A549 (cell line): ENCODE measurements around the gene NXPE3. TPM values are rescaled to one million over a fixed set of nuclear protein-coding genes. Genes with fewer than 3 reads are reported as not detected.
A peak's percentile ranks its signal among the peaks of the same experiment; 100 is the strongest.

Experiments used
- ATAC-seq, 2 experiments: fragments of 200-7000 bp in 1 of 2; fragments of >200 bp in 1 of 2; cut with Nextera tagmentation in 1 of 2; cut with Tn5 transposase in 1 of 2; 3 replicates each; pipeline versions ENCODE4 v1.8.0 to v1.9.1; 2018 to 2020; ENCODE audit warnings: mild to moderate bottlenecking in 1 of 2, moderate library complexity in 1 of 2
- CTCF ChIA-PET: fragments of 300-600 bp; sonication (Branson Sonifier 250); formaldehyde crosslinking; extraction: SDS; loops from one replicate; lab custom pipeline; 2021; ENCODE audit warnings: antibody characterized with exemption, inconsistent platforms; lab: Yijun Ruan, JAX
- POLR2A ChIA-PET: fragments of 350-600 bp; formaldehyde crosslinking; extraction: SDS; loops from one replicate; lab custom pipeline; 2021; ENCODE audit warnings: antibody characterized with exemption, inconsistent platforms; lab: Yijun Ruan, JAX
- DNase-seq, 2 experiments: peaks; one replicate each; pipeline versions ENCODE4 v3.0.0 to v3.0.0-alpha.2; 2011 to 2016; ENCODE audit warnings: low read depth in 1 of 2, low spot score in 1 of 2
- FAIRE-seq: peaks from 2 replicates; lab custom pipeline; 2011; peaks lifted over from hg19 to GRCh38; lab: Jason Lieb, UNC
- H3K27ac ChIP-seq, 2 experiments: fragments of >200 bp; sonication (Bioruptor Twin); formaldehyde crosslinking; 3 replicates each; pipeline ENCODE4 v1.5.1; 2016 to 2017
- H3K4me1 ChIP-seq: fragments of >200 bp; sonication (Bioruptor Twin); formaldehyde crosslinking; 3 replicates; pipeline ENCODE4 v1.6.1; 2016
- H3K4me2 ChIP-seq: fragments of >200 bp; sonication (Bioruptor Twin); formaldehyde crosslinking; 3 replicates; pipeline ENCODE4 v1.6.1; 2016
- H3K4me3 ChIP-seq: fragments of >200 bp; sonication (Bioruptor Twin); formaldehyde crosslinking; 3 replicates; pipeline ENCODE4 v1.5.1; 2016
- H3K9me3 ChIP-seq: fragments of >200 bp; sonication (Bioruptor Twin); formaldehyde crosslinking; 3 replicates; pipeline ENCODE4 v1.6.1; 2016
- CBX2 ChIP-seq: fragments of 200-600 bp; sonication (generic); IDR thresholded peaks from 2 replicates; pipeline ENCODE4 v1.6.1; 2016; ENCODE audit warnings: low read depth, mild to moderate bottlenecking, borderline replicate concordance
- CEBPB ChIP-seq, 2 experiments: fragments of >200 bp in 1 of 2; sonication (Bioruptor Twin) in 1 of 2; formaldehyde crosslinking in 1 of 2; IDR thresholded peaks; 2 replicates each; pipeline ENCODE4 v1.6.1; 2012 to 2016
- CHD2 ChIP-seq: fragments of 150-350 bp; IDR thresholded peaks from 2 replicates; pipeline ENCODE4 v1.6.1; 2014; ENCODE audit warnings: low read length; ENCODE audit not compliant: partially characterized antibody
- EHF ChIP-seq: fragments of 250-450 bp; sonication (Bioruptor Pico); IDR thresholded peaks from 2 replicates; pipeline ENCODE4 v1.5.0; 2020; ENCODE audit warnings: mild to moderate bottlenecking
- FOSB ChIP-seq: fragments of 250-450 bp; sonication (Bioruptor Pico); IDR thresholded peaks from 2 replicates; pipeline ENCODE4 v1.5.0; 2020; ENCODE audit warnings: mild to moderate bottlenecking, moderate library complexity
- GATA3 ChIP-seq: IDR thresholded peaks from 2 replicates; pipeline ENCODE4 v1.6.1; 2012; ENCODE audit warnings: borderline replicate concordance
- HDAC2 ChIP-seq: fragments of 200-600 bp; sonication (generic); IDR thresholded peaks from 2 replicates; pipeline ENCODE4 v1.6.1; 2016
- HOXA7 ChIP-seq: fragments of 250-450 bp; sonication (Bioruptor Pico); IDR thresholded peaks from 2 replicates; pipeline ENCODE4 v1.5.0; 2020; ENCODE audit warnings: mild to moderate bottlenecking, moderate library complexity
- JUN ChIP-seq, 2 experiments: fragments of >200 bp; sonication (Bioruptor Twin); formaldehyde crosslinking; IDR thresholded peaks; 2 replicates in 1 of 2; 3 replicates in 1 of 2; pipeline ENCODE4 v1.6.1; 2016 to 2017
- KDM1A ChIP-seq: fragments of 200-600 bp; sonication (generic); IDR thresholded peaks from 2 replicates; pipeline ENCODE4 v1.6.1; 2016; ENCODE audit warnings: low read depth, mild to moderate bottlenecking
- KDM5A ChIP-seq: fragments of 200-600 bp; sonication (generic); IDR thresholded peaks from 2 replicates; pipeline ENCODE4 v1.6.1; 2016; ENCODE audit warnings: antibody characterized with exemption, mild to moderate bottlenecking
- MAFK ChIP-seq: fragments of 450-650 bp; IDR thresholded peaks from 2 replicates; pipeline ENCODE4 v1.6.1; 2014; ENCODE audit not compliant: partially characterized antibody
- MAZ ChIP-seq: fragments of 150-350 bp; IDR thresholded peaks from 2 replicates; pipeline ENCODE4 v1.6.1; 2014; ENCODE audit warnings: antibody characterized with exemption, low read depth, low read length, borderline replicate concordance
- RARB ChIP-seq: fragments of 250-450 bp; sonication (Bioruptor Pico); IDR thresholded peaks from 2 replicates; pipeline ENCODE4 v1.8.0; 2021; ENCODE audit warnings: mild to moderate bottlenecking, moderate library complexity
- TFCP2L1 ChIP-seq: fragments of 250-450 bp; sonication (Bioruptor Pico); IDR thresholded peaks from 2 replicates; pipeline ENCODE4 v1.5.0; 2021; ENCODE audit warnings: mild to moderate bottlenecking
- TP53 ChIP-seq: fragments of 250-450 bp; sonication (Bioruptor Pico); IDR thresholded peaks from 2 replicates; pipeline ENCODE4 v1.5.0; 2021; ENCODE audit warnings: mild to moderate bottlenecking, moderate library complexity
- ZNF302 ChIP-seq: fragments of 250-450 bp; sonication (Bioruptor Pico); IDR thresholded peaks from 2 replicates; pipeline ENCODE4 v1.9.0; 2021; ENCODE audit warnings: inconsistent platforms, mild to moderate bottlenecking, moderate library complexity
- WGBS: methylation state at CpG from one replicate; pipeline ENCODE4 v1.1.6; 2017; ENCODE audit errors: missing lambda C conversion rate; 5-methylcytosine and 5-hydroxymethylcytosine counted together
- polyA plus RNA-seq, 4 experiments: library from polyadenylated mRNA; depleted of rRNA in 3 of 4; stranded (reverse); fragments of >200 nt; fragmentation: RNase III in 1 of 4; extraction: RNeasy Plus Mini Kit Qiagen cat#74134 plus additional on column Dnase treatment in 1 of 4; gene quantifications; 2 replicates in 3 of 4; 3 replicates in 1 of 4; pipeline ENCODE4 v1.2.3, GENCODE V29; 2011 to 2017
- TF ChIP-seq, protein P1 (sequence below): fragments of >200 bp; sonication (Bioruptor Twin); formaldehyde crosslinking; IDR thresholded peaks from 2 replicates; pipeline ENCODE4 v1.6.1; 2016
- TF ChIP-seq, protein P2 (sequence below): fragments of 450-650 bp; IDR thresholded peaks from 2 replicates; pipeline ENCODE4 v1.6.1; 2014; ENCODE audit warnings: antibody characterized with exemption
- TF ChIP-seq, protein P3 (sequence below): fragments of >200 bp; sonication (Bioruptor Twin); formaldehyde crosslinking; IDR thresholded peaks from 3 replicates; pipeline ENCODE4 v1.6.1; 2016
- TF ChIP-seq, protein P4 (sequence below): IDR thresholded peaks from 2 replicates; pipeline ENCODE4 v1.6.1; 2012; ENCODE audit warnings: low read depth, borderline replicate concordance

NXPE3 gene
- polyA plus RNA-seq, 2 of the 4 experiments (the other 2 are of a cell fraction): 48.6 to 49.5 TPM

DNA sequence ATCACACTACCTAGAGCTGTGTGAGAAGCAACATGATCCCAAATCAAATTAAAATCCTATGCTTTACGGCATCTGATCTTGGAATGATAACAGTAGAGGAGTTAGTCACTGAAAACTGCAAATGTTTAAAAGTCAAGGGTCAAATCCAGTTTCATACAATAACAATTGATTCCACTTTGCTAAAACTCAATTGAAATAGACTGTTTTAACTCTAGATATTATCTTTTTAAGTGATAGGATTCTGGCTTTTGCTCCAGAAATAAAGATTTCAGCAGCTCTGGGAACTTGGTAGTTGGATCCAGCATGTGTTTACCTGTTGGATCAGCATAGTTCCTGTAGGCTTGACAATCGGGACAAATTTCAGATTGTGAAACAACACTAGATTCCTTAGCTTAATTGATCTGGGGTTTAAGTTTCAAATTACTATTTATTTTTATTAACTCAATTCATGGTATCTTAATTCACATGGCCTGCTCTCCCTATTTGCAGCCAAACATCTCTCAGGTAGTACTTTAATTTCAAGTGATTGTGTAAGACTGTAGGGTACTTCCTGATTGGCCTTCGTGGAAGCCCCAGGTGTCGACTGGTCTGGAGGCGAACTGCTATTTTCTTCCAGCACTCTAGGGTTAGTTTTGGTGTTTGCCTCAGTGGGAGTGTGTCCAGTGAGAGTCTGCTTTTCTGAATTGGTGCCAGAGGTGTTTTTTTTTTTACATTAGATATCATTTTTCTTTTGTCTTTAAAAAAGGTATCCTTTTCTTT lies 86.9 kb downstream of the NXPE3 start:
- FAIRE-seq: no peak
- ChIA-PET POLR2A (no interaction called here), CTCF (interaction anchor here (1.5 kb wide), 1 partner anchor 9 kb away, joined by 4 read pairs; no protein-coding TSS in a partner anchor)
- H3K4me3 ChIP-seq: no peak overlapping the region
- peak overlapping the region; percentile 16 to 70; a peak in 4 of 6 replicates for H3K27ac ChIP-seq
- 52% methylated on average over 5 of the region's 5 CpGs for WGBS
- no peaks in the 10 kb centered on the region for H3K9me3 ChIP-seq
- no peak for TF ChIP-seq KDM5A
- TF ChIP-seq, protein P1, sequence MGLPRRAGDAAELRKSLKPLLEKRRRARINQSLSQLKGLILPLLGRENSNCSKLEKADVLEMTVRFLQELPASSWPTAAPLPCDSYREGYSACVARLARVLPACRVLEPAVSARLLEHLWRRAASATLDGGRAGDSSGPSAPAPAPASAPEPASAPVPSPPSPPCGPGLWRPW: no peak
- peak; percentile 20; the same call in 1 of the 2 replicates for TF ChIP-seq HOXA7 (CRISPR knock-in tag)
- TF ChIP-seq, protein P2, sequence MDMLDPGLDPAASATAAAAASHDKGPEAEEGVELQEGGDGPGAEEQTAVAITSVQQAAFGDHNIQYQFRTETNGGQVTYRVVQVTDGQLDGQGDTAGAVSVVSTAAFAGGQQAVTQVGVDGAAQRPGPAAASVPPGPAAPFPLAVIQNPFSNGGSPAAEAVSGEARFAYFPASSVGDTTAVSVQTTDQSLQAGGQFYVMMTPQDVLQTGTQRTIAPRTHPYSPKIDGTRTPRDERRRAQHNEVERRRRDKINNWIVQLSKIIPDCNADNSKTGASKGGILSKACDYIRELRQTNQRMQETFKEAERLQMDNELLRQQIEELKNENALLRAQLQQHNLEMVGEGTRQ: no peak
- no peak for TF ChIP-seq EHF (CRISPR knock-in tag)
- TF ChIP-seq JUN (IDR thresholded peaks at IDR 0.05): no peak
- no peak for TF ChIP-seq CBX2
- no peak for TF ChIP-seq GATA3
- peak in 1 of 2 experiments; percentile 39; a peak in 1 of 4 replicates for TF ChIP-seq CEBPB (IDR thresholded peaks at IDR 0.05)
- DNase-seq: peak in 1 of 2 experiments; percentile 35
- peaks cover 52% of the 10 kb centered on the region for H3K4me1 ChIP-seq
- peak overlapping the region; percentile 27 for H3K4me2 ChIP-seq
- ATAC-seq: no peak

DNA sequence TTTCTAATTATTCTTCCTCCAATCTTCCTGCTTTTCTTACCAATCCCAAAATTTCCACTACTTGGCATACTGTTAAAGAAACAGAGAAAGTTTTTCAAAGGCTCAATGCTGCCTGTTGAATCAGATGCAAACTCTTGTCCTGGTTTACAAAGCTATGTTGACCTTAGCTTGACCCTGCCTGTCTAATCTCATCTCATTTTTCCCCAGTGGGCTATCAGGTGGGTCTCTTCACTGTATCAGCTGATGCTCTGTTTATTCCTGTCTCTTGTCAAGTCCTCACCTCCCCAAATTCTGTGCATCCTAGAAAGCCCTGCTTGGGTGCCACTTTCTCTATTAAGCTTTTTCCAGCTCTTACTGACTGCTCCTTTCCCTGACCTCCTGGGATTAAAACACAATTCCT lies 88.5 kb downstream of the NXPE3 start:
- Histone ChIP-seq H3K27ac (peak overlapping the region; percentile 71 to 81; a peak in 5 of 6 replicates), H3K4me2 (peak overlapping the region; percentile 79), H3K4me3 (no peak overlapping the region), H3K9me3 (no peaks in the 10 kb centered on the region), H3K4me1 (peaks cover 52% of the 10 kb centered on the region)
- FAIRE-seq: no peak
- TF ChIP-seq, protein P3, sequence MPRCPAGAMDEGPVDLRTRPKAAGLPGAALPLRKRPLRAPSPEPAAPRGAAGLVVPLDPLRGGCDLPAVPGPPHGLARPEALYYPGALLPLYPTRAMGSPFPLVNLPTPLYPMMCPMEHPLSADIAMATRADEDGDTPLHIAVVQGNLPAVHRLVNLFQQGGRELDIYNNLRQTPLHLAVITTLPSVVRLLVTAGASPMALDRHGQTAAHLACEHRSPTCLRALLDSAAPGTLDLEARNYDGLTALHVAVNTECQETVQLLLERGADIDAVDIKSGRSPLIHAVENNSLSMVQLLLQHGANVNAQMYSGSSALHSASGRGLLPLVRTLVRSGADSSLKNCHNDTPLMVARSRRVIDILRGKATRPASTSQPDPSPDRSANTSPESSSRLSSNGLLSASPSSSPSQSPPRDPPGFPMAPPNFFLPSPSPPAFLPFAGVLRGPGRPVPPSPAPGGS: no peak
- TF ChIP-seq, protein P1: no peak
- TF ChIP-seq MAZ: no peak
- TF ChIP-seq MAFK: no peak
- TF ChIP-seq TP53 (CRISPR knock-in tag): no peak
- no peak for TF ChIP-seq HDAC2
- no peak for TF ChIP-seq CHD2
- no peak for TF ChIP-seq ZNF302 (CRISPR knock-in tag)
- TF ChIP-seq KDM1A: no peak
- DNase-seq: no peak
- ChIA-PET CTCF (interaction anchor here (1.4 to 2.0 kb wide), 2 partner anchors 19 to 357 kb away, joined by 3 to 10 read pairs; no protein-coding TSS in a partner anchor), POLR2A (interaction anchor here (1.3 to 2.9 kb wide), 2 partner anchors 18 to 358 kb away, joined by 4 to 14 read pairs; partner anchors contain the start of gene NFKBIZ)
- ATAC-seq: peak in 1 of 2 experiments; percentile 2; a peak in 1 of 6 replicates

DNA sequence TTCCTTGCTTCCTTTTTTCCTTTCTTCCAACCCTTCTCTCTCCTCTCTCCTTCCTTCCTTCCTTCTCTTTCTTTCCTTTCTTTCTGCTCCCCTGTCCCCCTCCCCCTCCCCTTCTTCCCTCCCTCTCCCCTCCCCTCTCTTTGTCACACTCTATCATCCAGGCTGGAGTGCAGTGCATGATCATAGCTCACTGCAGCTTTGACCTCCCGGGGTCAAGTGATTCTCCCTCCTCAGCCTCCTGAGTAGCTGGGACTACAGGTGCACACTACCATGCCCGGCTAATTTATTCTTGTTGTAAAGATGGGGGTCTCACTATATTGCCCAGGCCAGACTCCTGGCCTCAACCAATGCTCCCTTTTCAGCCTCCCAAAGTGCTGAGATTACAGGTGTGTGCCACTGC lies 89.0 kb downstream of the NXPE3 start:
- Histone ChIP-seq H3K27ac (peak overlapping the region; percentile 71 to 81; a peak in 5 of 6 replicates), H3K4me3 (no peak overlapping the region), H3K4me2 (peak overlapping the region; percentile 79), H3K4me1 (peaks cover 52% of the 10 kb centered on the region), H3K9me3 (no peaks in the 10 kb centered on the region)
- CTCF ChIA-PET: interaction anchor here (1.4 to 2.0 kb wide), 2 partner anchors 20 to 357 kb away, joined by 3 to 10 read pairs; no protein-coding TSS in a partner anchor
- FAIRE-seq (no peak), DNase-seq (no peak), ATAC-seq (peak; percentile 13 to 32; a peak in 5 of 6 replicates)
- POLR2A ChIA-PET: interaction anchor here (1.0 to 2.9 kb wide), 3 partner anchors 10 to 357 kb away, joined by 3 to 14 read pairs (median 4); partner anchors contain the start of gene NFKBIZ
- TF ChIP-seq RARB (CRISPR knock-in tag) (no peak), MAZ (no peak), FOSB (CRISPR knock-in tag) (no peak), TFCP2L1 (CRISPR knock-in tag) (no peak)
- TF ChIP-seq, protein P4, sequence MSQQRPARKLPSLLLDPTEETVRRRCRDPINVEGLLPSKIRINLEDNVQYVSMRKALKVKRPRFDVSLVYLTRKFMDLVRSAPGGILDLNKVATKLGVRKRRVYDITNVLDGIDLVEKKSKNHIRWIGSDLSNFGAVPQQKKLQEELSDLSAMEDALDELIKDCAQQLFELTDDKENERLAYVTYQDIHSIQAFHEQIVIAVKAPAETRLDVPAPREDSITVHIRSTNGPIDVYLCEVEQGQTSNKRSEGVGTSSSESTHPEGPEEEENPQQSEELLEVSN: no peak
- 73% methylated on average over 2 of the region's 2 CpGs for WGBS
